K562 (cell line): ENCODE results near the gene YES1. TPM values are rescaled to one million over a fixed set of nuclear protein-coding genes. Genes with fewer than 3 reads are reported as not detected.

Experiments
- ARNT ChIP-seq, 2 experiments: fragments of 450-650 bp; IDR thresholded peaks; 2 replicates each; pipeline ENCODE4 v1.6.1; 2016; ENCODE audit warnings: mild to moderate bottlenecking in 1 of 2
- ASH1L ChIP-seq: fragments of 450-650 bp; IDR thresholded peaks from 2 replicates; pipeline ENCODE4 v1.6.1; 2018; ENCODE audit warnings: borderline replicate concordance, mild to moderate bottlenecking, low read depth; ENCODE audit not compliant: partially characterized antibody
- CBX2 ChIP-seq: fragments of 200-600 bp; sonication (generic); IDR thresholded peaks from one replicate; pipeline ENCODE4 v1.6.1; 2012; ENCODE audit warnings: mild to moderate bottlenecking, low read length, inconsistent platforms; ENCODE audit not compliant: insufficient read depth, poor library complexity, severe bottlenecking
- CBX5 ChIP-seq: IDR thresholded peaks from 2 replicates; pipeline ENCODE4 v1.6.1; 2014; ENCODE audit warnings: low read depth, borderline replicate concordance
- FOXJ2 ChIP-seq: fragments of 200-800 bp; sonication (Bioruptor generic); IDR thresholded peaks from 2 replicates; pipeline ENCODE4 v1.6.1; 2016; ENCODE audit warnings: missing genetic modification characterization, missing compliant biosample characterization
- HDAC1 ChIP-seq, 2 experiments: fragments of 450-650 bp; IDR thresholded peaks; 2 replicates each; pipeline ENCODE4 v1.6.1; 2016 to 2017; ENCODE audit warnings: inconsistent platforms in 1 of 2, mild to moderate bottlenecking in 1 of 2, moderate library complexity in 1 of 2
- HMGXB4 ChIP-seq: sonication (generic); formaldehyde crosslinking; IDR thresholded peaks from 2 replicates; pipeline ENCODE4 v1.8.1; 2023; ENCODE audit warnings: mild to moderate bottlenecking, missing genetic modification reagents
- KDM1A ChIP-seq, 2 experiments: fragments of 450-650 bp; IDR thresholded peaks; 2 replicates each; pipeline ENCODE4 v1.6.1; 2016; ENCODE audit warnings: mild to moderate bottlenecking in 2 of 2
- KDM4B ChIP-seq, 2 experiments: fragments of 450-650 bp in 1 of 2; sonication (generic) in 1 of 2; IDR thresholded peaks; 2 replicates each; pipeline ENCODE4 v1.6.1; 2016 to 2017; ENCODE audit warnings: borderline replicate concordance in 2 of 2, antibody characterized with exemption in 1 of 2, low read depth in 1 of 2, mild to moderate bottlenecking in 1 of 2
- MECOM ChIP-seq: fragments of 250-450 bp; sonication (Bioruptor Pico); IDR thresholded peaks from 2 replicates; pipeline ENCODE4 v1.8.0; 2022; ENCODE audit warnings: inconsistent platforms
- RBM22 ChIP-seq: fragments of 200-400 bp; formaldehyde crosslinking; IDR thresholded peaks from 2 replicates; pipeline ENCODE4 v1.6.1; 2018; ENCODE audit warnings: low read length, low read depth; ENCODE audit not compliant: poor library complexity, severe bottlenecking
- SAFB2 ChIP-seq: fragments of 200-400 bp; formaldehyde crosslinking; IDR thresholded peaks from 2 replicates; pipeline ENCODE4 v1.6.1; 2018; ENCODE audit warnings: borderline replicate concordance, low read length, low read depth, moderate library complexity; ENCODE audit not compliant: severe bottlenecking
- SMARCB1 ChIP-seq: IDR thresholded peaks from 2 replicates; pipeline ENCODE4 v1.6.1; 2011; ENCODE audit warnings: improper control_type of control experiment, low read depth; ENCODE audit not compliant: insufficient read length
- SMC3 ChIP-seq: conservative IDR thresholded peaks from 2 replicates; pipeline ENCODE4 v1.6.1; 2011; ENCODE audit warnings: low read depth, low read length, improper control_type of control experiment; ENCODE audit not compliant: insufficient read depth
- TAF7 ChIP-seq: fragments of 450-650 bp; IDR thresholded peaks from 2 replicates; pipeline ENCODE4 v1.6.1; 2016; ENCODE audit warnings: missing genetic modification characterization, missing compliant biosample characterization
- XRCC3 ChIP-seq: fragments of 450-650 bp; IDR thresholded peaks from 2 replicates; pipeline ENCODE4 v1.6.1; 2017; ENCODE audit warnings: mild to moderate bottlenecking, moderate library complexity
- ZBTB9 ChIP-seq: fragments of 450-650 bp; formaldehyde crosslinking; IDR thresholded peaks from 2 replicates; pipeline ENCODE4 v1.4.0; 2020; ENCODE audit warnings: mild to moderate bottlenecking, moderate library complexity
- ZFPM2 ChIP-seq: fragments of 250-450 bp; sonication (Bioruptor Pico); IDR thresholded peaks from 2 replicates; pipeline ENCODE4 v1.5.1; 2022; ENCODE audit warnings: mild to moderate bottlenecking
- ZNF263 ChIP-seq: sonication (generic); formaldehyde crosslinking; IDR thresholded peaks from 2 replicates; pipeline ENCODE4 v1.8.0; 2022; ENCODE audit warnings: mild to moderate bottlenecking, missing genetic modification reagents, borderline replicate concordance
- ZNF324 ChIP-seq: fragments of 250-450 bp; sonication (Bioruptor Pico); IDR thresholded peaks from 2 replicates; pipeline ENCODE4 v1.4.0; 2020; ENCODE audit warnings: mild to moderate bottlenecking
- ZNF764 ChIP-seq: fragments of 250-450 bp; sonication (Bioruptor Pico); IDR thresholded peaks from 2 replicates; pipeline ENCODE4 v1.4.0; 2020; ENCODE audit warnings: low read depth, mild to moderate bottlenecking, moderate library complexity
- polyA plus RNA-seq, 8 experiments: library from polyadenylated mRNA; depleted of rRNA in 4 of 8; stranded (reverse) in 5 of 8; unstranded in 3 of 8; fragments of >200 nt; fragmentation: Nextera tagmentation in 2 of 8; fragmentation: Illumina TruSeq in 1 of 8; extraction: Ambion mirVana in 2 of 8; extraction: Trizol in 1 of 8; gene quantifications; 2 replicates each; pipeline versions ENCODE4 v1.2.1 to v1.2.3, GENCODE V29; 2011 to 2014; ENCODE audit warnings: inconsistent platforms in 1 of 8, missing spikeins in 1 of 8
- total RNA-seq, 7 experiments: library from RNA; depleted of rRNA in 6 of 7; stranded (reverse); fragments of >200 nt in 6 of 7; fragmentation: Illumina TruSeq in 2 of 7; extraction: Trizol in 2 of 7; gene quantifications; 2 replicates each; pipeline versions ENCODE4 v1.2.1 to v1.2.3, GENCODE V29; 2011 to 2021; ENCODE audit warnings: low replicate concordance in 1 of 7
- TF ChIP-seq, protein P1 (sequence below): sonication (generic); IDR thresholded peaks from 2 replicates; pipeline ENCODE4 v1.6.1; 2016
- TF ChIP-seq, protein P2 (sequence below): sonication (generic); formaldehyde crosslinking; IDR thresholded peaks from 2 replicates; pipeline ENCODE4 v1.8.1; 2022; ENCODE audit warnings: missing genetic modification reagents

The YES1 gene
- total and polyA plus RNA-seq, 9 of the 15 experiments (the other 6 are each of a cell fraction or from before 2014, with no cell fraction given): 37.2 to 115 (median 77.7) TPM

DNA sequence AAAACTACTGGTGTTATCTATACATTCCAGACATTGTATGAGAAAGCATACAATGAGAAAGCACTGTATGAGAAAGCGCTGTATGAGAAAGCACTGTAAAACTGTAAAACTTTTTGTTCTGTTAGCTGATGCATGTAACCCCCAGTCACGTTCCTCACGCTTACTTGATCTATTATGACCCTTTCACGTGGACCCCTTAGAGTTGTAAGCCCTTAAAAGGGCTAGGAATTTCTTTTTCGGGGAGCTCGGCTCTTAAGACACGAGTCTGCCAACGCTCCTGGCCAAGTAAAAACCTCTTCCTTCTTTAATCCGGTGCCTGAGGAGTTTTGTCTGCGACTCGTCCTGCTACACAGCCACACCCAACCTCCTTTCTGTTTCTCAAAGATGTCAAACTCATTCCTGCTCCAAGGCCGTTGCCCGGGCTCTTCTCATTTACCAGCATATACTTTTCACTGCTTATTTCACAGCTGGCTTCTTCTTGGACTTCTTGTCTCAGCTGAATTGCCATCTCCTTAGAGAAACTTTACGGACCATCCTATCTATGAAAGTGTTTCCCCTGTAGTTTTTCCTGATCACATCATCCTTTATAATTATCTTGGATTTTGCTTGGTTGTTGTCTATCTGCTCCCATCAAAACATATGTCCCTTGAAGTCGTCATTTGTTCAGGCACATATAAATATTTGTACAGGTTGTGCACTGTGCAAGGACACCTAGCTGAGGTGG, 29.8 kb upstream of the YES1 start (continued):
- TF ChIP-seq ZFPM2 (no peak), KDM4B (IDR thresholded peaks at IDR 0.05; ENCODE audit: borderline replicate concordance in 2 of 2, low read depth in 1 of 2) (no peak), ZNF324 (no peak), HDAC1 (IDR thresholded peaks at IDR 0.05) (peak in 1 of 2 experiments; percentile 44; a peak in 1 of 4 replicates), FOXJ2 (tag) (no peak), SMARCB1 (no peak), CBX2 (no peak), KDM1A (IDR thresholded peaks at IDR 0.05) (no peak; a peak in 1 of 4 replicates), SAFB2 (no peak), XRCC3 (no peak), ASH1L (no peak), HMGXB4 (CRISPR knock-in tag) (no peak), MECOM (no peak), RBM22 (no peak), ARNT (IDR thresholded peaks at IDR 0.05) (no peak), CBX5 (no peak), ZNF764 (CRISPR knock-in tag) (no peak), TAF7 (tag) (no peak), ZNF263 (CRISPR knock-in tag) (no peak), ZBTB9 (CRISPR knock-in tag) (no peak), SMC3 (no peak)
- TF ChIP-seq, protein P1, sequence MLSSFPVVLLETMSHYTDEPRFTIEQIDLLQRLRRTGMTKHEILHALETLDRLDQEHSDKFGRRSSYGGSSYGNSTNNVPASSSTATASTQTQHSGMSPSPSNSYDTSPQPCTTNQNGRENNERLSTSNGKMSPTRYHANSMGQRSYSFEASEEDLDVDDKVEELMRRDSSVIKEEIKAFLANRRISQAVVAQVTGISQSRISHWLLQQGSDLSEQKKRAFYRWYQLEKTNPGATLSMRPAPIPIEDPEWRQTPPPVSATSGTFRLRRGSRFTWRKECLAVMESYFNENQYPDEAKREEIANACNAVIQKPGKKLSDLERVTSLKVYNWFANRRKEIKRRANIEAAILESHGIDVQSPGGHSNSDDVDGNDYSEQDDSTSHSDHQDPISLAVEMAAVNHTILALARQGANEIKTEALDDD: no peak
- TF ChIP-seq, protein P2, sequence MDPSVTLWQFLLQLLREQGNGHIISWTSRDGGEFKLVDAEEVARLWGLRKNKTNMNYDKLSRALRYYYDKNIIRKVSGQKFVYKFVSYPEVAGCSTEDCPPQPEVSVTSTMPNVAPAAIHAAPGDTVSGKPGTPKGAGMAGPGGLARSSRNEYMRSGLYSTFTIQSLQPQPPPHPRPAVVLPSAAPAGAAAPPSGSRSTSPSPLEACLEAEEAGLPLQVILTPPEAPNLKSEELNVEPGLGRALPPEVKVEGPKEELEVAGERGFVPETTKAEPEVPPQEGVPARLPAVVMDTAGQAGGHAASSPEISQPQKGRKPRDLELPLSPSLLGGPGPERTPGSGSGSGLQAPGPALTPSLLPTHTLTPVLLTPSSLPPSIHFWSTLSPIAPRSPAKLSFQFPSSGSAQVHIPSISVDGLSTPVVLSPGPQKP (CRISPR knock-in tag): no peak
